Measurements from ENCODE around the gene GALT. TPM values are rescaled to one million over a fixed set of nuclear protein-coding genes. Genes with fewer than 3 reads are reported as not detected.
A peak's percentile ranks its signal among the peaks of the same experiment; 100 is the strongest.

Gene GALT
- total and polyA plus RNA-seq, 2 donors from 2014 or later, result 49.2 to 83.7 TPM

GRCh38 chr9:34690983-34691935 lies 44.8 kb downstream of the GALT start, which contains the start of gene CCL19:
Gene CCL19, minus strand, starts transcription at chr9:34691276. Its CDS starts 137 bp downstream, at chr9:34691139.
- Histone ChIP-seq H3K4me1 (ENCODE audit: control insufficient read depth in 2 of 3, insufficient read depth in 2 of 3, low read depth in 1 of 3, low read length in 3 of 3) (no peaks in the 10 kb centered on the region), H3K36me3 (ENCODE audit: control insufficient read depth in 2 of 3, insufficient read depth in 3 of 3, low read length in 3 of 3) (no peaks in the 10 kb centered on the region), H3K27me3 (ENCODE audit: control insufficient read depth, insufficient read depth, low read length) (no peaks in the 10 kb centered on the region), H3K4me3 (ENCODE audit: low read length in 3 of 3) (no peak within 1 kb of the TSS), H3K27ac (ENCODE audit: low read depth in 2 of 2, low read length in 2 of 2) (no peak within 1 kb of the TSS), H3K9ac (ENCODE audit: low read length in 3 of 3) (no peak within 1 kb of the TSS), H3K9me3 (ENCODE audit: control insufficient read depth in 2 of 3, insufficient read depth in 1 of 3, low read length in 3 of 3) (no peaks in the 10 kb centered on the region)
- no peak for TF ChIP-seq CTCF (IDR thresholded peaks at IDR 0.05; ENCODE audit: borderline replicate concordance, extremely low read depth, insufficient read depth)
- no peak for FAIRE-seq
- peak in 1 of 5 donors; percentile 19 for DNase-seq
- intact Hi-C loops (cut with DNase I), result no loop called here

- Histone ChIP-seq H3K4me3 (ENCODE audit: low read length in 3 of 3) (no peak overlapping the region), H3K27me3 (ENCODE audit: control insufficient read depth, insufficient read depth, low read length) (no peaks in the 10 kb centered on the region), H3K4me1 (ENCODE audit: control insufficient read depth in 2 of 3, insufficient read depth in 2 of 3, low read depth in 1 of 3, low read length in 3 of 3) (no peaks in the 10 kb centered on the region), H3K27ac (ENCODE audit: low read depth in 2 of 2, low read length in 2 of 2) (no peak overlapping the region), H3K36me3 (ENCODE audit: control insufficient read depth in 2 of 3, insufficient read depth in 3 of 3, low read length in 3 of 3) (no peaks in the 10 kb centered on the region), H3K9ac (ENCODE audit: low read length in 3 of 3) (no peak overlapping the region), H3K9me3 (ENCODE audit: control insufficient read depth in 2 of 3, insufficient read depth in 1 of 3, low read length in 3 of 3) (no peaks in the 10 kb centered on the region)
- DNase-seq, result no peak
- TF ChIP-seq CTCF (IDR thresholded peaks at IDR 0.05; ENCODE audit: borderline replicate concordance, extremely low read depth, insufficient read depth), result no peak
- intact Hi-C loops (cut with DNase I), result no loop called here
- no peak for FAIRE-seq
These were observed 45.5 kb downstream of the GALT start for GRCh38 chr9:34691936-34692315.

- intact Hi-C loops (cut with DNase I), result no loop called here
- H3K4me1 ChIP-seq (ENCODE audit: control insufficient read depth in 2 of 3, insufficient read depth in 2 of 3, low read depth in 1 of 3, low read length in 3 of 3), result no peaks in the 10 kb centered on the region
- no peak for FAIRE-seq
These were observed 47.1 kb downstream of the GALT start for GRCh38 chr9:34693560-34693959.

More at GRCh38 chr9:34693560-34693959, 47.1 kb downstream of the GALT start:
- no peak for DNase-seq
- H3K9me3 ChIP-seq (ENCODE audit: control insufficient read depth in 2 of 3, insufficient read depth in 1 of 3, low read length in 3 of 3), result no peaks in the 10 kb centered on the region
- no peak overlapping the region for H3K4me3 ChIP-seq (ENCODE audit: low read length in 3 of 3)
- no peaks in the 10 kb centered on the region for H3K36me3 ChIP-seq (ENCODE audit: control insufficient read depth in 2 of 3, insufficient read depth in 3 of 3, low read length in 3 of 3)
- TF ChIP-seq CTCF (IDR thresholded peaks at IDR 0.05; ENCODE audit: borderline replicate concordance, extremely low read depth, insufficient read depth), result no peak
- H3K9ac ChIP-seq (ENCODE audit: low read length in 3 of 3), result no peak overlapping the region
- no peaks in the 10 kb centered on the region for H3K27me3 ChIP-seq (ENCODE audit: control insufficient read depth, insufficient read depth, low read length)
- H3K27ac ChIP-seq (ENCODE audit: low read depth in 2 of 2, low read length in 2 of 2), result no peak overlapping the region

Measured in kidney (tissue), 14 donors.